Daoy (cell line): ENCODE results near the gene EXOC8. TPM values are rescaled to one million over a fixed set of nuclear protein-coding genes. Genes with fewer than 3 reads are reported as not detected.

Source experiments
- DNase-seq: peaks from one replicate; pipeline ENCODE4 v3.0.0-alpha.2; 2015; ENCODE audit warnings: low read depth
- total RNA-seq: library from RNA; depleted of rRNA; stranded (reverse); fragments of >200 nt; shearing (Covaris generic); gene quantifications from 2 replicates; pipeline ENCODE4 v1.2.3, GENCODE V29; 2014; rRNA removed

Gene EXOC8
- total RNA-seq, 1 experiment from 2014 or later = 7.0 TPM

DNA sequence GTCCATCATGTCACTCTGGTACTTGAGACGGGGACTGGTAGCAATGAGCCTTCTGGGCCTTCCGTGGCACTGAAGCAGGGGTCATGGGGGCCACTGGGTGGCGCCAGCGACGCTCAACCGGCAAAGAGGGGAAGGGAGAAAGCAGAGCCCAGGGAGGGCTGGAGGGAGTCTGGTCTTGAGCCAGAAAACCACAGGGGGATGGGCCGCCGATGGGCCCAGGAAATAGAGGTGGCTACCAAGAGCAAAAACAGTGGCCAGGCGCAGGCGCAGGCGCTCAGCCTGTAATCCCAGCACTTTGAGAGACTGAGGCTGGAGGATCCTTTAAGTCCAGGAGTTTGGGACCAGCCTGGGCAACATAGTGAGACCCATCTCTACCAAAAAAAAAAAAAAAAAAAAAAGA lies 21.8 kb downstream of the EXOC8 start:
- DNase-seq = peak; percentile 64

DNA sequence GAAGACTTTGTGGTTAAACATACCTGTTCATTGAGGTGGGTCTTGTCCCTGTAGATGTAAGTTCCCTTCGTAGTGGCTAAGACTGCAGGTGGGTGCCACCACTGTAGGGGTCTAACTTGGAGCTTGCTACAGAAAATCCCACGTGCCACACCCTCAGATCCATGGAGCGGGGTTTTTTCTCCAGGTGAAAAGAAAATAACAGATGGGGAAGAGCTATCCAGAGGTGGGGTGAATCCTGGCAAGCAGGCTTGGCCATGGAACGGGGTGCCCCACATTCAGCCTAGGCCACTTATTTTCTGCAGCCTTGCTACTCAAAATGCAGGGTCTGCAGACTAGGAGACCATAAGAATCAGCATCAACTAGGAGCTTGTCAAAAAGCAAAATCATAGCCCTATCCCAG lies 24.0 kb downstream of the EXOC8 start:
- no peak for DNase-seq

DNA sequence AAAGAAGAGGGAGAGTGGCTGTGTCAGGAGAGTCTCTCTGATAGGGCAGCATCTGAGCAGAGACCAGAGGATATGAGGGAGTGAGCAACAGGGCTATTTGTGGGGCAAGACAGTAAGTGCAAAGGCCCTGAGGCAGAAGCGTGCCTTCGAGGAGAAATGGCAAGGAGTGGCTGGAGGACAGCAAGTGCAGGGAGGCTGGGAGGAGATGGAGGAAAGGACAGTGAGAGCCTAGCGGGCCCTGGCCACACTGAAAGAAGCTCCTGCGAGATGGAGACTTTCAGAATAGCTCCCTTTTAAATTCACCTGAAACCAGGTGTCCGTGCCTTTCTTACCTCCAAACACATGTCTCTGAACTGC lies 25.2 kb downstream of the EXOC8 start:
- no peak for DNase-seq

DNA sequence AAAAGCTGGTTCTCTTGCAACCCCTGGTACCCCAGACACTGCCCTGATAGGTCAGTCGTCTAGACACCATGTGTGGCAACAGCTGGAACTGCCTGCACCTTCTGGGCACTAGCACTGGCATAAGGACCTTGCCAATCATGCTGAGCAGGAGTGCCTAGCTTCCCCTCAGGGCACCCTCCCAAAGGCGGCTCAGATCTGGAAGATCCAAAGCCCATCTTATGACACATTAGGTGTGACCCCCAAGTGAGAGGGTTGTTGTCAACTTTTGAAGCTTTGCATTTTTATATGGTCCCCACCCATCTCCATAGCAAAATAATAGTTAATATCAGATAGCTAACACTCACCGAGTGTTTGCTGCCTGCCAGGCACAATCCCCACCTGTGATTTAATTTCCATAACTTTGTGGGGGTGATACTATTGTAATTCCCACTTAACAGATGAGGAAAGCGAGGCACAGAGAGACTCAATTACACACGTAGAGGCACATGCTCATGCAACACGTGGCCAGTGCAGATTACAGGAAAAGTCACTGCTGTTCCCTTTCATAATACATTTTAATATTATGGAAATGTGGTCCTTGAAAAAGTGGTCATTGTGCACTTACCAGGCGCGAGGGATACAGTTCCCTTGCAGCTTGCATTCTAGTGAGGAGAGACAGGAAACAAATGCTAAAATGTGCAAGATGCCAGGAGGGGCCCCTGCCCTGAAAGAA lies 25.8 kb downstream of the EXOC8 start:
- no peak for DNase-seq

DNA sequence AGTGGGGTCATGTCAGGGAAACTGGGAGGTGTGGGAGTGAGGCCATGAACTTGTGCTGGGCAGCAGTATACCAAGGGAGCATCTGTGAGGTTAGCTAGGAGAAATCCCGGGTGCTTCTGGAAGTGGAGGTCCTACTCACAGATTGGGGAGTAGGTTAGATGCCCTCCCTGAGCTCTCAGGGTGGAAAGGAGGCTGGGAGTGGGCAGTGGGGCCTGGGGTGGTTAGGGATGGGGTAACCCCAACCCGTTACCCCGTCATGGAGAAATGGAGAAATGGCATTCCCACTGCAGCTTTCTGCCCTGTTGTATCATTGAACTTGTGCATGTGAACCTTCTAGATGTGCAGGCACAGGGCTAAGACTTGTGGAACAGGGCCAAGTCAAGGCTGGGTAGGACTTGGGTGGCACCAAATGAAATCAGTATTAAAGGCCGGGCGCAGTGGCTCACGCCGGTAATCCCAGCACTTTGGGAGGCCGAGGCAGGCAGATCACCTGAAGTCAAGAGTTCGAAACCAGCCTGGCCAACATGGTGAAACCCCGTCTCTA lies 27.2 kb downstream of the EXOC8 start:
- DNase-seq = no peak

DNA sequence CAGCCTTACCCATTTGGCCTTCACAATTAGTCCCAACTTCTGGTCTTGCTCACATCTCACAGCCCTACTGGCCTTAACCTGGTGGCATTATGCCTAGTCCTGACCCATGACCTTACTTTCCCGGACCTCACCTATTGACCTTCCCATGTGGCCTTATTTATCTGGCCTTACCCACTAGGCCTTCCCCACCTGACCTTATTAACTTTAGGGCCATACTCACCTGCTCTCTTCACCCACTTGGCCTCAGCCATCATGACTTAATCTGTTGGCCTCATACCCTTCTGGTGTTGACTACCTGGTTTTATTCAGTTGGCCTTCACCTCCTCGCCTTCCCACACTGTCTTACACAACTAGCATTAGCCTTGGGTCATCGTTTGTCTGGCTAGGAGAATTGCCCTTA lies 35.7 kb downstream of the EXOC8 start:
- DNase-seq = no peak

DNA sequence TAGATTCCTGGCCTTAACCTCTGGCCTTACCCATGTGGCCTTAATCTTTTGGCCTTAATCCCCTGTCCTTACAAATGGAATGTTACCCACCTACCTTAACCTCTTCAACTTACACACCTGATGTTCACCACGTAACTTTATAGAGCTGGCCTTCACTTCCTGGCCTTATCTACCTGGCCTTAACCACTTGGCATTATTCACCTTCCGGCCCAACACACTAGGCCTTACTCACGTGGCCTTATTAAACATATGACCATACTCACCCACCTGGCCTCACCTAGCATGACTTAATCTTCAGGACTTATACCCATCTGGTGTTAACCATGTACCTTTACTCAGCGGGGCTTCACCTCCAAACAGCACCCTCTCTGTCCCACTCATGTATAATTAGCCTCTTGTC lies 41.7 kb downstream of the EXOC8 start:
- no peak for DNase-seq

DNA sequence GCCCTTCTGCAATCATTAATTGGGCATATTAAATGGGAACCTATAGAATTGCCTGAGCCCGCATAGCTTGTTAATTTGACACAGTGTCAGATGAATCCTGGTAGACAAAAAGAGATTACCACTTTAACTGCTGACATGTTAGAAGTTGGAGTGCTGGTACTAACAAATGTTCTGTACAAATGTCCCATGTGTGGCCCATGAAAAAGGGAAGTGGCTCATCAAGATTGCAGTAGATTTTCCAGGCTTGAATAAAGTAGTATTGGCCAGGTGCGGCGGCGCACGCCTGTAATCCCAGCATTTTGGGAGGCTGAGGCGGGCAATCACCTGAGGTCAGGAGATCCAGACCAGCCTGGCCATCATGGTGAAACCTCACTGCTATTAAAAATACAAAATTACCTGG lies 51.0 kb downstream of the EXOC8 start:
- DNase-seq = no peak

DNA sequence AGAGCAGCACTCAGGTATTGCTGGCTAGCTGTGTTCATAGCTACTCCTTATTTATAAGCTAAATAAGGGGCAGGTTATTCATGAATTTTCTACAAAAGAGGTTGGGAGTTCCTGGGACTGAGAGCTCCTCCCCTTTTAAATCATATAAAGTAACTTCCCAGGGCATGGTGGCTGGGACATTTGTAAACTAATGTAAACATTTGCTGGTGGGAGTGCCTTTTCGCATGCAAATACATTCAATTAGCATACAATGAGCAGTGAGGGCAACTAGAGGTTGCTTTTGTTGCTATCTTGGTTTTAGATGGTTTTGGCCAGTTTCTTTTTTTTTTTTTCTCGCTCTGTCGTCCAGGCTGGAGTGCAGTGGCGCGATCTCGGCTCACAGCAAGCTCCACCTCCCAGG lies 53.2 kb downstream of the EXOC8 start:
- DNase-seq = no peak

Other genes with a start within 250 kb of the EXOC8 start
- 0.17 TPM in 1 of 2 replicates, not detected in the other for gene TRIM67, start 175.8 kb downstream of the EXOC8 start, total RNA-seq
- 65.1 and 67.3 TPM in 2 replicates for gene GNPAT, start 96.6 kb downstream of the EXOC8 start, total RNA-seq
- gene SPRTN, start 441 bp upstream of the EXOC8 start, total RNA-seq = 17.9 and 18.3 TPM in 2 replicates
- 25.2 and 37.4 TPM in 2 replicates for gene EGLN1, start 84.4 kb upstream of the EXOC8 start, total RNA-seq
- gene TSNAX, start 190.8 kb upstream of the EXOC8 start, total RNA-seq = 35.2 and 36.5 TPM in 2 replicates